HG02970 (cell line): Measurements from ENCODE around the gene CBLB.

ENCODE experiments used
- ATAC-seq: cut with Tn5 transposase; IDR thresholded peaks from one replicate; pipeline ENCODE4 v1.9.1; 2021; ENCODE audit warnings: mild to moderate bottlenecking, moderate library complexity, moderate number of reproducible peaks; ENCODE audit not compliant: unreplicated experiment, low FRiP score

The CBLB gene

DNA sequence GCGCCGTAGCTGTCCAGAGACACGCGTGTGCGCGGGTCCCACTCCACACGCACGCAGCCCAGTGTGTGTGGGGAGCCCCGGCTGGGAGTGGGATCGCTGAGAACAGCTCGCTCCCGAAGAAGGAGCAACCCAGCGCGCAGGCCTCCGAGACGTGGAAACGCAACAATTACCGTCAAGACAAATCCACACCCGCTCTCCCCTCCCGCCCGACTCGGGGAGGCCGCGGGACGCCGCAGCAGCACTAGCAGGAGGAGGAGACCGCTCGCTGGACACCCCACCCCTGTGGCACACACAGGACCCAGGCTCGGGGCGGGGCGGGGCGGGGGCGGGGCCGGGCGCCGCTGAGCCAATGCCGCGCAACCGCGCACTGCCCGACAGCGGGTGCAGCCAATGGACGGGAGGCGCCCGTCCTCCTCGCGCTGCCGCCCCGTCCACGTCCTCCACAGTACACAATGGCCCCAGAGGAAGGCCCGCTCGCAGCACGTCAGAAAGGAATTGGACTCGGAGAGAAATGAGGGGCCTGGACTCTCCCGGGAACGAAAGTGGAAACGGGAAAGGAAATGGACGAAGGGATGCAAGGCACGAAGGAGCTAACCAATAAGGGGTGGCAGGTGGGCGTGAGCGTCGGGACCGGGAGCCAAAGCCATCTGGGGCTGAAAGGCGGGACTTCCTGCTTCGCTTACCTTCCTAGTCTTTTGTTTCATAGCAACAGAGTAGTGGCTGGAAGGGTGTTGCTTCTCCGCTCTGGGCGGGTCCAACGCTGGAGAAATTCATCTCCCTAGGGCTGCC, at the start of gene CBLB:
Gene CBLB, minus strand, starts transcription at position 271 of the 789 bp plus-strand sequence. CDS start 1,435 bp downstream, outside the sequence.
- ATAC-seq, result peak; percentile 82

DNA sequence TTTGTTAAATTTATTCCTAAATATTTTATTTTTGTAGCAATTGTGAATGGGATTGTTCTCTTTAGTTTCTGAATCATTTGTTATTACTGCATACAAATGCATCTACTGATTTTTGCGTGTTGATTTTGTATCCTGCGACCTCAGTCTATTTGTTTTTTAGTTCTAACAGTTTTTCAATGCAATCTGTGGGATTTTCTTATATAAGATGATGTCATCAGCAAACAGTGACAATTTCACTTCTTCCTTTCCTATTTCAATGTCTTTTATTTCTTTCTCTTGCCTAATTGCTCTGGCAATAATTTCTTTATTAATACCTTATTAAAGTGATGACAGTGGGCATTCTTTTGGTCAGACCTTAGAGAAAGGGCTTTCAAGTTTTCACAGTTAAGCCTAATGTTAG, 48.0 kb upstream of the CBLB start:
- ATAC-seq, result no peak

DNA sequence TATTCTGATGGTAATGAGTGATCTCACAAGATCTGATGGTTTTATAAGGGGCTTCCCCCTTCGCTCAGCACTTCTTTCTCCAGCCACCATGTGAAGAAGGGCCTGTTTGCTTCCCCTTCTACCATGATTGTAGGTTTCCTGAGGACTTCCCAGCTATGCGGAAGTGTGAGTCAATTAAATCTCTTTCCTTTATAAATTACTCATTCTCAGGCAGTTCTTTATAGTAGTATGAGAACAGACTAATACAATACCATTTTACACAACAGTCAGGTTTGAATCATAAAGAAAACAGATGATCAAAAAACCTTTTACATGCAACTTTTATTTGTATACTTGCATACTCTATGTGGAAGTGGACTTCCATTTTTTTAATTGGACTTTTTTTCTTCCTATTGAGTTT, 46.7 kb upstream of the CBLB start:
- no peak for ATAC-seq

DNA sequence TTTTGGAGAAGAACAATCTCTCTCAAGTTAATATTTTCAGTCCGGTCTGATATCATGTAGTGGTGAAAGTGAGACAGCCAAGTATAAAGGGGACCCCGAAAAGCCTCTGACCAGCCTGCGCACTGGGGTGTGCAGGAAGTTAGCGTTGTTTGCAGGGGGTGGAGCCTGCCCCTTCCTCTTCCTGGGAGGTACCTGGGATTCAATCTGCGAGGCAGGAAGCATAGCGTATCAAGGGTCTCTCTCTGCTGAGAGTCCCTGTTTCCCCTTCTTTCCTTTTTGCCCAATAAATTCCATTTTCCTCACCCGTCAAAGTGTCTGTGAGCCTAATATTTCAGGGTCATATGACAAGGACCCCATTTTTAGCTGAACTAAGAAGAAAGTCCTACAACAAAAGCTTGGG, 44.8 kb upstream of the CBLB start:
- ATAC-seq, result no peak

DNA sequence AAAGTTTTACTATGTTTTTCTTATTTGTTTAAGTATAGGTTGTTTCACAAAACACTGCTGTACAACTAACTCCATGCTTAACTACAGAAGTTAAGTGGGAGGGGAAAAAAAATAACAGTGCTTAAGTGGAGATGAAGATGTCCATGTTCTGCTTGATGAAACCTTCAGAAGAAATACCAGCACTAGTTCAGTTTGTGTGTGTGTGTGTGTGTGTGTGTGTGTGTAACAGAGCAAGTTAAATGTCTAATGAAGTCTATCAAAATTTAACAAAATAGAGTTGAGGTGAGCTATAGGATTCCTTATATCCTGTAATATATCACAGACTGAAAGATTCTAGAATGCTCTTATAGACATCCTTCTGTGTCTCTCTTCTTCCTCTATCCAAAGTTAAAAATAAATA, 44.1 kb upstream of the CBLB start:
- no peak for ATAC-seq

DNA sequence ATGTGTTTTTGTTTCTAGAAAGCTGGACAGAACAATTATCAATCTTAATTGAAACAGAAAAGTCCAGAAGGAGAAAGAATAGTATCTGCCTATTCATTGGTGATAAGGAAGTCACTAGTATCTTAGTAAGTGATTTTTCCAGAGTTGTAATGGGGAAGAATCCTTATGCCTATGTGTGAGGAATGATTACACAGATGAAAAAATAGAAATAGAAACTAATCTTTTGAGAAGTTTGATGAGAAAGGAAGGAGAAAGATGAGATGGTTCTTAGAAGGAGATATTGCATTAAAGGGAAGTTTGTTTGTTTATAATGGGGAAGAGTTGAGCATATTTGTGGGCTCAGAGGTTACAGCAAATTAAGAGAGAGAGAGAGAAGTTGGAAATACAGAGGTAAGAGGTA, 42.7 kb upstream of the CBLB start:
- ATAC-seq, result no peak

DNA sequence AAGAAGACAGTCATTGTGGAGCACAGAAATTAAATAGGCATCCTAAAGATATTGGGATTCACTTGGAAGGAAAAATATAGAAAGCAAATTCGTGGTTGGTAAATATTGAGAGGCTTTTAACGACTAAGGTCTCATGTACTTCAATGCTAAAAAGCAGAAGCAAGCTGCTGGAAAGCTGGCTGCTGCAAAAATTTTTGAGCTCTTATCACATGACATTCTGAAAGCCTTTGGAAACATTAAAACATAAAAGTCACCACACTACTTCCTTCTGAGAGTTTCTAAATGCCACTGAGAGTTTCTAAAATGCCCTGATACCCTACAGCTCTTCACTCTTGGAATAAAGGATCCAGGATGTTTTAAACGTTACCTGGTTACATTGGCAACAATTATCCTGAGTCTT, 39.0 kb upstream of the CBLB start:
- no peak for ATAC-seq

DNA sequence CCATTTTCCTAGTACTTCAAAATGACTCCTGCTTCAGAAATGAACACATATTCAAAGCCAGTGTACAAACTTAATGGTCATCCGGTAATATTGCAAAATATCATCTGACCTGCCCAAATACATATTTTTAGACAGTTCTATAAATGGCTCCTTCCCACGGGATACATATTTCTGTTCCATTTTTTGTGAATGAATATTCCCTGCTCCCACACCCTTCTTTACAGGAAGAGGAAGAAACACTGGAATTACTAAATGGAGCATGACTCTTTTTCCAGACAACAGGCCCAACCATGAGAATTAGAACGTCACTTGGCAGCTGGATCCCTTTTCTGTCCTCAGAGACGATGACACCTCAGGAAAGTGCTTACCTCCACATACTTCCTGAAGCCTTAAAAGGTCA, 38.0 kb upstream of the CBLB start:
- no peak for ATAC-seq

DNA sequence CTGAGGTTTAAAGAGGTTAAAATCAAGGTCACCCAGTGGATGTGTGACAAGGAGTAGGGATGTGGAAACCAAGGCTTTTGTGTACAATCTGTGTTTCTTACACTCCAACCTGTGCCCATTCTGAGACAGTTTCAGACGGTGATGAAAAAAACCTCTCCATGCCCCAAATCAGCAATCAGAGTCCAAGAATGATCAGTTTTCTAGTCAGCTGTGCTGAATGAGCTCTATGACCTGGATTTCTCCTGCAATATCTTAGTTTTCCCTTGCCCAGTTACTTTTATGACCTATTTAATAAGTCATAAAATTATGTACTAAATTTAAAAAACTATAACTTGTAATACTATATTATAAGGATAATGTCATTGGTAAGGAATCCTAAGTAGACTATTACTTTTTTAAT, 37.5 kb upstream of the CBLB start:
- ATAC-seq, result no peak

DNA sequence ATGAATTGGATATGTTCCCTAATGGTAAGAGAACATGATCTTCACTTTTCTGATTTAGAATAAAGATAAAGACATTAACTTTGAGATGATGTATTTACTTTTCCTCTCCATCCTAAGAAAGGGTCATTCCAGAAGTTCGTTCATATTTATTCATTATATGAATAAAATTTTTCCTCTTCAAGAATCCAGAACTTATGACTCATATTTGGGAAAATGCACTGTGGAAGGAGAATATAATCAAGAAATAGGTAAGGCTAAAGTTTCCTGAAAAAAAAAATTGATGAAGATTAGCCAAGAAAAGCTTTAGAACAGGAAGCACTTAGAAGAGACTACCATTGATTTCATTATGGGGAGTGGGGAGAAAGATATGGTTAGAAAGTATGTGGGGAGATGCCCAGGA, 36.5 kb upstream of the CBLB start:
- ATAC-seq, result no peak

DNA sequence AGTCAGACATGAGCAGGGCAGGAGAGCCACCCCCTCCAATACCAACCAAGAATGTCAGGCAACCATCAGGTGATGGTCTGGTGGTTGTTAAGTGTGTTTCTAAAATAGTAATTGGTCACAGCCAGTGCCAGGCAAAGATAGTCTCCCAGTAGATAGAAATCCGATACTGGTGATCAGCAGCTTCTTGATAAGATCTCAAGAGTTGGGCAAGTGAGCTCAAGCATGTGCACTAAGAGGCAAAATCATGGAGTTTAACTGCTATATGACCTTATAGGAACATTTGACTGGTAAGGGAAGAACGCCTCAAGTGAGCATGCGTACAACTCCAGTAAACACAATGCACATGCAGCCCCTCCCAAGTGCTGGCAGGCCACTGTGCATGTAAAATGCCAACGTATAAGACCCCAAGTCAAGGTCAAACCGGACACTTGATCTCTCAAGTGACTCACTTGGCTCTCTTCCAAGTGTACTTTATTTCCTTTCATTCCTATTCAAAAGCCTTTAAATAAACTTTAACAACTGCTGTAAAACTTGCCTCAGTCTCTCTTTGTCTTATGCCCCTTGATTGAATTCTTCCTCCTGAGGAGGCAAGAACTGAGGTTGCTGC, 36.0 kb upstream of the CBLB start:
- no peak for ATAC-seq

DNA sequence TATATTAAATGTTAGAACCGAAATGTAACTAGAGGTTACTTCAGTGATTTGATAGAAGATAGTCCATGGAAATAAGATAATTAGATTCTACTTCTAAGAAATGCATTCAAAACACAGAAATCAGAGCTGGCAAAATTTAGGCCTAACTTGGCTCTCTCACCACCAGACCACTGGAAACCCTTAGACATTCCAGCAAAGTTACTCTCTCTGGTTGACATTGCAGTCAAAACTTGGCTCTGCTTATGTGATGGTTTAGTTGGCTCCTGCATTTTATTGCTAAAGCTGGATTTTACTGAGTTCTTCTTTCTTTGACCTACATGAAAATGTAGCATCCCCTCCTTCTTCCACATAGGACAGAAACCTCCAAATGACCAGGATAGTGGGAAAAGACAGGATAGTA, 35.4 kb upstream of the CBLB start:
- no peak for ATAC-seq

DNA sequence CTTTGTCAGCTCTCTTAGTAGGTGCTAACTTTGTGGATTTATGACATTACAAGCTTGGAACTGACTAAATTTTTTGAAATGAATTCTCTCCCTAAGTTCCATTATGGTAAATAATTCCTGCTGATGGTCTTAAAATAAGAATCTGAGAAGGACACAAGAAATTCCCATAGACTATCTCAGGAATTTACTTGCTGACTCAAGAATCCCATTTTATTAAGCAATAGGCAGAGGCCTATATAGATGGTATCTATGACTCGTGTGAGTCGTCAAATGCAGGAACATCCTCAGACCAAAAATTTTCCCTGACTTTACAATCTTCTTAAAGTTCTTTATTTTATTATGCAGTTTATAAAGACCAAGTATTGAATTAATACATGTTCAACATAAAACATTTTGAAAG, 30.7 kb upstream of the CBLB start:
- no peak for ATAC-seq

DNA sequence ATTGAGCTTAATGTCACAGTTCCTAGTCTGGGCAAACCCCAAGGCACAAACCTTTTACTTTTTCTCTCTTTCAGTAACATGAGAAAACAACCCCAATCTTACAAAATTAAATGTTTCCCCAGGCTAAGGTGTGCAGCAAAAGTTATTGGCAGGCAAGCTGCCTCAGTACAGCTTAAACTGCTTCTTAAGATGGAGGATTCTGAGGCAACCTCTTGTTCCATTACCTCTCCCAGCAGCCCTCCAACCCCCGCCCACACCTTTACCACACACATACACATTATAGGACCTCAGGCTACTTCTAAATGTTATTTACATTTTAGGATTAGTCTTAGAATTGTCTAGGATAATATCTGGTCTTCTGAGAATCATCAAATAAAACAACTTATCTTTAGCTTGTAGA, 22.3 kb upstream of the CBLB start:
- no peak for ATAC-seq

DNA sequence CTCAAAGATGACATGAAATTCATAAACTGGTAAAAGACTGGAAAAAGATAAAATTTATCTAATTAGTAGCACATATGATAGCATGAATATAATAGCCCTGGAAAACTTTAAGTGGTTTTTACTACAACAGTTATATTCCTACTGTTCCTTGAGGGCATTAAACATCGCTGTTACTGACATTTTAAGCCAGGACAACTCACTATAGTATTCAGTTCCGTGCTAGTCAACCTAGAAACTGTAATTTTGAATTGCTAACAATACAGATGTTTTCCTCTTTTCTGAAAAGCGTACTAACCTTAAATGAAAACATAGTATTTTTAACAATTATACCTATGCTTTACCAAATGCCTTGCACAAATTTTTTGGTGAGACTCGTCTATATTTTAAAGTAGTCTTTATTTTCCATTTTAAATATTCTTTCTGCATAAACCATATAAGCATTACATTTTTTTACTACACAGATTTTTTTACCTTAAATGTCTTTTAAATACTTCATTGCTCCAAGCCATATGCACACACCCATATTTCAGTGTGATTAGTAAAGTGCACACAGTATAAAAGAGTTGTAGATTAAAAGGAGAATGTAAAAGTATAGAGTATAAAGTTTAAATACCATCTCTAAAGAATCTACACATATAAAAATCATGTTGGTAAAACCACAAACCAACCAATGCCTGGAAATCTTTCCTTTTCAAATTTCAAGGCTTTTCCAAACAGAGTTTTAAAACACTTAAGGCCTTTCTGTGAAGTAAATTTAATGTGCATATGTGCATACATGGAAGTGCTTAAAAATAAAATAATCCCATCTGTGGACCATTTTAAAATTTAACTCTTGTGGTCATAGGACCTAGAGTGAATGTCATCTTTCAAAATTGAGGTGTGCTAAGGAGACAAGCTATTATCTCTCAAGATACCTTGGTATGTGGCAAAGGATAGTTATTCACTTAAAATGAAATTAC, 20.1 kb upstream of the CBLB start:
- no peak for ATAC-seq

DNA sequence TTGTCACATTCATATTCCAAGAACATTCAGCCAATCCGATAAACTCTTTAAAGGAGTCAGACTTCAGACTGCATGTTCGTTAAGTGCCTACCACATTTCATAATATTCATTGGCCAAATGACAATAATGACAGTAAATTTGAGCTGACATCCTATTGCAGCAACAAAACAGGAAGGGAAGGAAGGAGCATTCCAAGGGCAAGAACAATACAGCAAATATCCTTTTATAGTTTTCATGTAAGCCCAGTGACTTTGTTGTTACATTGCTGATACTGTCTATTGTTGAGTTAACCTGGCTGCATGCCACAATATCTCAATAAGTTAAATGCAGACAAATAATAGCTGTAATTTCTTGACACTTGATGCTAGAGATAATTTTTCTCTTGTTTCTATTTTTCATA, 16.4 kb upstream of the CBLB start:
- no peak for ATAC-seq

DNA sequence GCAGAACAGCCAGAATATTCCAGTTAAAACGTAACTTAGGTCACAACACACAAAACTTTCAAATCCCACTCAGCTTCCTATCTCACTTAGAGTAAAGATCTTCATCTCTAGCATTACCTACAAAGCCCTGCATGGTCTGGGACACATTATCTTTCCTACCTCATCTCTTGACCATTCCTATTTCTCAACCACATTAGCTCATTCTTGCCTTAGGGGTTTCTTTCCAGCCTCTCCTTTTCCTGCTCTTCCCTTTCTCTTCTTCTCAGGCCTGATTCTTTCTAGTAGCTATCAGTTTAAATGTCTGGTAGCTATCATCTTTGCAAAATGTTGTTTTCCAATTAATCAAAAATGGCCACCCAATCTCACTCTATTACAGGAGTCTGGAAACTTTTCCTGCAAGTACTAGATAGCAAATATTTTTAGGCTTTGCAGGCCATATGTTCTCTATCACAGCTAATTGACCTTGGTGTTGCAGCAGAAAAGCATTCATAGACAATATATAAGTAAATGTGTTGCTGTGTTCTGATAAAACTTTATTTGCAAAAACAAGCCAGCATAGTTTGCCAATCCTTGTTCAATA, 15.1 kb upstream of the CBLB start:
- ATAC-seq, result no peak

DNA sequence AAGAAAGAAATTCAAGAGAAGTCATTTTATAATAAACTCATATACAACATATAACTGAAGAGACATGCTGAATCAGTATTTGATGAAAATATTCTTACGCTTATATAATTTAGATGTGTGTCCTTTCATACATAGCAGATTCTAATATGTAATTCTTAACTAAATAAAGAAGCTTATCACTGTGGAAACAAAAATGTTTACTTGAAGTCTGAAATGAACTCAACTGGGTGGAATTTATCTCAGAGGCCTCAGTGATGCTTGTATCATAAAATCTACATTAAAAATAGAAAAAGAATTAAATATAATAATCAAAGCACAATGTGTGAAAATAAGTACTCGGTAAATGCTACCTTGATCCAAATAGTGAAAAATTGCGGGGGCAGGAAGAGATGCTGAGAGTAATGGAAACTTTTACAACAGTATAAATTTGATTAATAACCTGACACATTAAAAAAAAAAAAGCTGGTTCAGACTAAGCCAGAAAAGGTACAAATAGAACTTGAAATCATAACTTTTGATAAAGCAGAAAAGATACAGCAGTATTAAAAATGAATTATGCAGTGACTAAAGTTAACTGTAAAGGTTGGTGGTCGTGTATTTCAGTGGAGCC, 12.0 kb upstream of the CBLB start:
- ATAC-seq, result no peak

DNA sequence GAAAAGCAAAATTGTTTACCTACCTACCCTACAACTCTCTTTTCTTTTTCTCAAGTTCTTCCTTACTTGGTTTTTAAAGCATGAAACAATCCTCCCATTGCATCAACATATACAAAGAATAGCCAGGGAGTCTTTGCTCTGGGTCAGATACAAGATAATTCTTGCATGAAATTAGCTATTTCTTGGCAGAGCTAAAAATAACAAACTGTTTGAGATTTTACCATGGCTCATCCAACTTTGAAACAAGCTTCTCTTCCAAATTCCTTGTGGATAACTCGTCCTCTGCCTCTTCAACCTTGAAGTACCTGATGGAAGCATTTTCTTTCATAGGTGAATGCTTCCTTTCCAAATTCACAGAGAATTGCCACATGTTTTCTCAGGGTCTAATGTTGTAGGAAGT, 9.2 kb upstream of the CBLB start:
- ATAC-seq, result no peak

DNA sequence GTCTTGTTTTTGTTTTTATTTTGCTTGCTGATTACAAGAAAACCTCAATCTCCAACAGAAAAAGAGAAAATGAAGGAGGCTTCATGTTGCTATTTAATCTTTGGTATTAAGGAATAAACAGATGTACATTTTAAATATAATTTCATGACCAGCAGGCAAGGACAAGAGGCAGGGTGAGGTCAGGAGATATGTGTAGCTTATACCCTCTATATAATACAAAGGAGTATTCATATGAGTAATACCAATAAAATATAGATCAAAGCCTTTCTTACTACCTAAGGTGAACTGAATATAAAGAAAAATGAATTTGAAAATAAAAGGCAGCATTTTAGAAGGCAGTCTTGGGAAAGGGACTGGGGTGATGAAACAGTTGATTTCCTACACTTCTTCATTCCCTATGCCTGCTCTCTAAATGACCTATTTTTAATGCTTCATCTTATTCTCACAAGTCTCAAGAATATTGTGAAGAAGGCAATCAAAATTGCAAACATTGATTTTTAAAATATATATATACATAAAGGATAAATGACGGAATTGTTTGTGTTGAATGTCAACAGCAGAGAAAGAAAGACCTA, 8.6 kb upstream of the CBLB start:
- no peak for ATAC-seq
